Duodenal mucosa (tissue), 2 donors: ENCODE measurements around the gene CHAF1B.

Source experiments
- H3K27ac ChIP-seq: one replicate; pipeline ENCODE4 v1.7.0; 2013; ENCODE audit warnings: low read depth, low read length
- H3K27me3 ChIP-seq, 2 donors: one replicate each; pipeline ENCODE4 v1.7.0; 2013; ENCODE audit warnings: low read length in 2 of 2, control low read depth in 1 of 2; ENCODE audit not compliant: insufficient read depth in 2 of 2, control insufficient read depth in 1 of 2
- H3K36me3 ChIP-seq, 2 donors: one replicate each; pipeline ENCODE4 v1.7.0; 2013; ENCODE audit warnings: low read length in 2 of 2, control low read depth in 1 of 2; ENCODE audit not compliant: insufficient read depth in 2 of 2, control insufficient read depth in 1 of 2
- H3K4me1 ChIP-seq, 2 donors: one replicate each; pipeline ENCODE4 v1.7.0; 2013; ENCODE audit warnings: low read length in 2 of 2, control low read depth in 1 of 2; ENCODE audit not compliant: insufficient read depth in 2 of 2, control insufficient read depth in 1 of 2
- H3K4me3 ChIP-seq, 2 donors: one replicate each; pipeline ENCODE4 v1.7.0; 2013; ENCODE audit warnings: low read length in 2 of 2, low read depth in 1 of 2
- H3K9ac ChIP-seq, 2 donors: one replicate each; pipeline ENCODE4 v1.7.0; 2013; ENCODE audit warnings: low read length in 2 of 2, low read depth in 1 of 2
- H3K9me3 ChIP-seq, 2 donors: one replicate each; pipeline ENCODE4 v1.7.0; 2013; ENCODE audit warnings: low read length in 2 of 2, control low read depth in 1 of 2; ENCODE audit not compliant: control insufficient read depth in 1 of 2

The CHAF1B gene

DNA sequence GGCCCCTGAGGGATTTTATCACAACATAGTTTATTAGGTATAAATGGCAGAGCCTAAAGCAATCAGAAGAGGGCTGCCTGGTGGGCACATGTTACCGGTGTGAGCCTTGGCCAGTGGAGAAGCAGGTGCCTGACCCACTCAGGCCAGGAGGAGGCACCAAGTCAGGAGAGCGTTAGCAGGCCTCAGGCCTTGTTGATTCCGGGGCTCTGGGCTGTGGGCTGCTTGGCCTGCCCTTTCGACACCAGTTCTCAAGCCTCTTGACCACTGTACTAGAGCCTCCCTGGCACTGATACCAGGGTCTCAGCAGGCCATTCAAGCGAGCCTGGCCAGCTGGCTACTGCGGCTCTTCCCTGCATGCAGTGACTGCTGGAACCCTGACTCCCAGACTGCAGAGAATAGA is 73.9 kb downstream of the CHAF1B start:
- H3K4me1 ChIP-seq, result no peaks in the 10 kb centered on the region
- H3K9ac ChIP-seq, result no peak overlapping the region
- H3K27me3 ChIP-seq, result peaks cover 0 to 3% of the 10 kb centered on the region in 2 donors
- no peak overlapping the region for H3K4me3 ChIP-seq
- H3K36me3 ChIP-seq, result no peaks in the 10 kb centered on the region
- H3K27ac ChIP-seq, result no peak overlapping the region
- no peaks in the 10 kb centered on the region for H3K9me3 ChIP-seq

- H3K4me3 ChIP-seq, result no peak overlapping the region
- H3K27ac ChIP-seq, result no peak overlapping the region
- no peaks in the 10 kb centered on the region for H3K9me3 ChIP-seq
- no peaks in the 10 kb centered on the region for H3K36me3 ChIP-seq
- no peak overlapping the region for H3K9ac ChIP-seq
- no peaks in the 10 kb centered on the region for H3K4me1 ChIP-seq
- H3K27me3 ChIP-seq, result peaks cover 3% of the 10 kb centered on the region in 2 donors
Observed at GRCh38 chr21:36460866-36461265, 75.7 kb downstream of the CHAF1B start.

DNA sequence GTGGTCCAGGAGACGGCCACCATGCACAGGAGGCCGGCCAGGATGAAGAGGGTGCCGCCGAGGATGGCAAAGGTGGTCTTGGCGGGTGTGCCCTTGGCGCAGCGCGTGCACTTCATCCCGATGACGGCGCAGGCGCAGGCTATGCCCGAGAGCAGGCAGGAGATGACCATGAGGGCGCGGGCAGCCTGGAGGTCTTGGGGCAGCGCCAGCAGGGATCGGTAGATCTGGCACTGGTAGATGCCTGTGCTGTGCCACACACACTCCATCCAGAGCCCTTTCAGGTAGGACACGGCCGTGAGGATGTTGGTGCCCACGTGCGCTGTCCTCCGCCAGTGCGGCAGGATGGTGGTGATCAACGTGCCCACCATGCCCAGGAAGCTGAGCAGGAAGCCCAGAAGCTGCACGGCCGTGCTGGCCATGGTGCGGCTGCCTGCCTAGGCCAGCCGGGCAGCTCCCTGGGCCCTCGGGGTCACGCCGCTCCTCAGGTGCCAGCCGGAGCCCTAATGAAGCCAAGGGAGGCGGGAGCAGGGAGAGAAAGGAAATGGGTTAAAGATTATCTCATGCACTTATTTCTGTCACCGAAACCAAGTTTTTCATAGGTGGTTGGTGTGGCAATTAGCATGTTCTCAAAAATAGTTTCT is 76.2 kb downstream of the CHAF1B start:
- H3K4me1 ChIP-seq, result no peaks in the 10 kb centered on the region
- peaks cover 3% of the 10 kb centered on the region in 2 donors for H3K27me3 ChIP-seq
- no peaks in the 10 kb centered on the region for H3K9me3 ChIP-seq
- H3K4me3 ChIP-seq, result no peak overlapping the region
- H3K36me3 ChIP-seq, result no peaks in the 10 kb centered on the region
- H3K9ac ChIP-seq, result no peak overlapping the region
- no peak overlapping the region for H3K27ac ChIP-seq

GRCh38 chr21:36461918-36462486 is 76.8 kb downstream of the CHAF1B start:
- Histone ChIP-seq H3K4me3 (no peak overlapping the region), H3K27me3 (peaks cover 3% of the 10 kb centered on the region in 2 donors), H3K9ac (no peak overlapping the region), H3K27ac (no peak overlapping the region), H3K4me1 (no peaks in the 10 kb centered on the region), H3K36me3 (no peaks in the 10 kb centered on the region), H3K9me3 (no peaks in the 10 kb centered on the region)

- Histone ChIP-seq H3K4me1 (no peaks in the 10 kb centered on the region), H3K27me3 (peaks cover 0 to 3% of the 10 kb centered on the region in 2 donors), H3K9me3 (no peaks in the 10 kb centered on the region), H3K4me3 (no peak overlapping the region), H3K9ac (no peak overlapping the region), H3K27ac (no peak overlapping the region), H3K36me3 (no peaks in the 10 kb centered on the region)
Observed at GRCh38 chr21:36463204-36463603, 78.0 kb downstream of the CHAF1B start.

DNA sequence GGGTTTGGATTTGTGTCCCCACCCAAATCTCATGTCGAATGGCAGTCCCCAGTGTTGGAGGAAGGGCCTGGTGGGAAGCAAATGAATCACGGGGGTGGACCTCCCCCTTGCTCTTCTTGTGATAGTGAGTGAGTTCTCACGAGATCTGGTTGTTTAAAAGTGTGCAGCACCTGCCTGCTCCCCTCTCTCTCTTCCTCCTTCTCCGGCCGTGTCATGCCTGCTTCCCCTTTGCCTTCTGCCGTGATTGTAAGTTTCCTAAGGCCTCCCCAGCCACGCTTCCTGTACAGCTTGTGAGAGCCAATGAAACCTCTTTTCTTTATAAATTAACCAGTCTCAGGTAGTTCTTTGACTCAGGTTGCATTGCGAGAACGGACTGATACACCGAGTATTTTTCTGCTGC is 78.8 kb downstream of the CHAF1B start:
- Histone ChIP-seq H3K36me3 (no peaks in the 10 kb centered on the region), H3K27me3 (peaks cover 0 to 3% of the 10 kb centered on the region in 2 donors), H3K9me3 (no peaks in the 10 kb centered on the region), H3K27ac (no peak overlapping the region), H3K4me1 (no peaks in the 10 kb centered on the region), H3K9ac (no peak overlapping the region), H3K4me3 (no peak overlapping the region)

DNA sequence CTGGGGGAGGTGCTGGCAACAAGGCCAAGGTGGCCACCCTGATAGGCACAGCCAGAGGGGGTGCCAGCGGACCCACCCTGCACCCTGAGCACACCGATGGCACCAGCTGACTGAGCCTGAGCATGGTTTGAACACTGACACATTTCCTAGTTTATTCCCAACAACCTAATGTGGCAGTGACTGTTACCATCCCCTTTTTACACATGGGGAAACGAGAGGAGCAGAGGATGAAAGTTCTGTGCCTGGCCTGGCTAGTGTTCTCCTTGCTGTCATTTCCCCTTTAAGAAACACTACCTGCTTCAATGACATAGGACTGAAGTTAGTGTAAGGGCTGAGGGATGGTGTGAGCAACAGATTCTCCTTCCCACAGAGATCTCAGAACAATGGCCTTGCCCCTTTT is 79.4 kb downstream of the CHAF1B start:
- Histone ChIP-seq H3K4me1 (no peaks in the 10 kb centered on the region), H3K27me3 (peaks cover 0 to 3% of the 10 kb centered on the region in 2 donors), H3K9ac (no peak overlapping the region), H3K4me3 (no peak overlapping the region), H3K9me3 (no peaks in the 10 kb centered on the region), H3K36me3 (no peaks in the 10 kb centered on the region), H3K27ac (no peak overlapping the region)

GRCh38 chr21:36465478-36465877 is 80.3 kb downstream of the CHAF1B start:
- no peak overlapping the region for H3K9ac ChIP-seq
- H3K9me3 ChIP-seq, result no peaks in the 10 kb centered on the region
- no peaks in the 10 kb centered on the region for H3K4me1 ChIP-seq
- H3K4me3 ChIP-seq, result no peak overlapping the region
- no peak overlapping the region for H3K27ac ChIP-seq
- H3K36me3 ChIP-seq, result no peaks in the 10 kb centered on the region
- peaks cover 0 to 3% of the 10 kb centered on the region in 2 donors for H3K27me3 ChIP-seq

DNA sequence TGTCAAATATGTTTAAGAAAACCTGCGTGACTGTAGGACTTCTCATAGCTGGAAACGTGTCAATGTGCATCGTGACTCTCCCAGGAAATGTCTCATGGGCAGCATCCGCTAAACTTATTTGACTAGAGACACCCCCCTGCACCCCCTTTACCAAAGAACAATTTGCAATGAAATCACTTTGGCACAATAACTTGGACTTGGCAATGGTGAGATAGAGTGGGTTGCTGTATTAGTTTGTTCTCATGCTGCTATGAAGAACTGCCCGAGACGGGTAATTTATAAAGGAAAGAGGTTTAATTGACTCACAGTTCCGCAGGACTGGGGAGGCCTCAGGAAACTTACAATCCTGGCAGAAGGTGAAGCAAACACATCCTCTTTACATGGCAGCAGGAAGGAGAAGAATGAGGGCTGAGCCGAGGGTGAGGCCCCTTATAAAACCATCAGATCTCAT is 80.9 kb downstream of the CHAF1B start:
- Histone ChIP-seq H3K27me3 (peaks cover 0 to 3% of the 10 kb centered on the region in 2 donors), H3K9me3 (no peaks in the 10 kb centered on the region), H3K4me3 (no peak overlapping the region), H3K27ac (no peak overlapping the region), H3K4me1 (no peaks in the 10 kb centered on the region), H3K9ac (no peak overlapping the region), H3K36me3 (no peaks in the 10 kb centered on the region)
